Glutamatergic neuron (in vitro differentiated cells): ENCODE data around the gene DOCK3. TPM values are rescaled to one million over a fixed set of nuclear protein-coding genes. Genes with fewer than 3 reads are reported as not detected.
A peak's percentile ranks its signal among the peaks of the same experiment; 100 is the strongest.

Experiments
- DNase-seq: peaks from one replicate; pipeline ENCODE4 v3.0.0; 2022
- H3K27ac Mint-ChIP-seq: one replicate; pipeline ENCODE4 v1.8.0; 2020; ENCODE audit warnings: mild to moderate bottlenecking, mixed read lengths, inconsistent platforms; ENCODE audit not compliant: unreplicated experiment
- H3K27me3 Mint-ChIP-seq: one replicate; pipeline ENCODE4 v1.8.0; 2020; ENCODE audit warnings: mild to moderate bottlenecking, moderate library complexity, mixed read lengths, inconsistent platforms; ENCODE audit not compliant: unreplicated experiment
- H3K36me3 Mint-ChIP-seq: one replicate; pipeline ENCODE4 v1.8.0; 2020; ENCODE audit warnings: mild to moderate bottlenecking, mixed read lengths, inconsistent platforms; ENCODE audit not compliant: unreplicated experiment
- H3K4me1 Mint-ChIP-seq: one replicate; pipeline ENCODE4 v1.8.0; 2020; ENCODE audit warnings: mild to moderate bottlenecking, low read depth, mixed read lengths, inconsistent platforms; ENCODE audit not compliant: unreplicated experiment
- H3K4me3 Mint-ChIP-seq: one replicate; pipeline ENCODE4 v1.8.0; 2020; ENCODE audit warnings: mild to moderate bottlenecking, mixed read lengths, inconsistent platforms; ENCODE audit not compliant: unreplicated experiment
- H3K9me3 Mint-ChIP-seq: one replicate; pipeline ENCODE4 v1.8.0; 2020; ENCODE audit warnings: mild to moderate bottlenecking, moderate library complexity, mixed read lengths, inconsistent platforms; ENCODE audit not compliant: unreplicated experiment
- CTCF ChIP-seq: fragments of 200-600 bp; sonication (generic); IDR thresholded peaks from one replicate; pipeline ENCODE4 v1.5.0; 2021; ENCODE audit not compliant: partially characterized antibody, unreplicated experiment
- total RNA-seq: library from RNA; stranded (reverse); fragmentation: NEBNext Ultra II Directional; extraction: Animal tissue kit (Norgen Biotek cat#: 25700); gene quantifications from one replicate; pipeline ENCODE4 v1.2.1, GENCODE V29; 2021; ENCODE audit not compliant: unreplicated experiment

The DOCK3 gene
- total RNA-seq, 1 donor from 2014 or later = 13.4 TPM

- peaks cover 8% of the 10 kb centered on the region for H3K27me3 Mint-ChIP-seq
- no peak for TF ChIP-seq CTCF
- peaks cover 8% of the 10 kb centered on the region for H3K36me3 Mint-ChIP-seq
- no peak for DNase-seq
- H3K4me1 Mint-ChIP-seq = peaks cover 26% of the 10 kb centered on the region
- peaks cover 15% of the 10 kb centered on the region for H3K9me3 Mint-ChIP-seq
- H3K27ac Mint-ChIP-seq = no peak overlapping the region
- H3K4me3 Mint-ChIP-seq = no peak overlapping the region
These were observed 713.7 kb downstream of the DOCK3 start for GRCh38 chr3:51388286-51389029.

GRCh38 chr3:51389423-51390183 is 714.9 kb downstream of the DOCK3 start:
- H3K4me3 Mint-ChIP-seq = peak overlapping the region; percentile 11
- peaks cover 6% of the 10 kb centered on the region for H3K27me3 Mint-ChIP-seq
- H3K36me3 Mint-ChIP-seq = peaks cover 14% of the 10 kb centered on the region
- H3K27ac Mint-ChIP-seq = peak overlapping the region; percentile 43
- H3K4me1 Mint-ChIP-seq = peaks cover 29% of the 10 kb centered on the region
- DNase-seq = peak; percentile 73
- TF ChIP-seq CTCF = peak; percentile 74
- peaks cover 16% of the 10 kb centered on the region for H3K9me3 Mint-ChIP-seq

GRCh38 chr3:51390246-51391074 is 715.7 kb downstream of the DOCK3 start:
- Mint-ChIP-seq H3K9me3 (peaks cover 16% of the 10 kb centered on the region), H3K27ac (peak overlapping the region; percentile 82), H3K4me3 (peak overlapping the region; percentile 69), H3K27me3 (peaks cover 3% of the 10 kb centered on the region), H3K36me3 (peaks cover 14% of the 10 kb centered on the region), H3K4me1 (peaks cover 35% of the 10 kb centered on the region)
- TF ChIP-seq CTCF = peak; percentile 78
- no peak for DNase-seq

- peak; percentile 32 for TF ChIP-seq CTCF
- Mint-ChIP-seq H3K9me3 (peaks cover 12% of the 10 kb centered on the region), H3K27me3 (peaks cover 3% of the 10 kb centered on the region), H3K4me3 (peak within 1 kb of the TSS; percentile 88), H3K36me3 (peaks cover 14% of the 10 kb centered on the region), H3K27ac (peak within 1 kb of the TSS; percentile 88), H3K4me1 (peaks cover 35% of the 10 kb centered on the region)
- DNase-seq = peak; percentile 98
These were observed 716.4 kb downstream of the DOCK3 start, which contains the start of gene RBM15B for GRCh38 chr3:51391075-51391565. RBM15B (plus strand) TSS chr3:51391285; CDS start chr3:51391400, 115 bp downstream.
